HTR-8/SVneo (cell line): Measurements from ENCODE around the gene MIAT.

Source experiments
- DNase-seq: peaks from one replicate; pipeline ENCODE4 v3.0.0; 2011; ENCODE audit warnings: low spot score, mixed read lengths; ENCODE audit not compliant: insufficient read length
- FAIRE-seq: peaks from 2 replicates; lab custom pipeline; 2011; peaks lifted over from hg19 to GRCh38; lab: Jason Lieb, UNC

Gene MIAT

DNA sequence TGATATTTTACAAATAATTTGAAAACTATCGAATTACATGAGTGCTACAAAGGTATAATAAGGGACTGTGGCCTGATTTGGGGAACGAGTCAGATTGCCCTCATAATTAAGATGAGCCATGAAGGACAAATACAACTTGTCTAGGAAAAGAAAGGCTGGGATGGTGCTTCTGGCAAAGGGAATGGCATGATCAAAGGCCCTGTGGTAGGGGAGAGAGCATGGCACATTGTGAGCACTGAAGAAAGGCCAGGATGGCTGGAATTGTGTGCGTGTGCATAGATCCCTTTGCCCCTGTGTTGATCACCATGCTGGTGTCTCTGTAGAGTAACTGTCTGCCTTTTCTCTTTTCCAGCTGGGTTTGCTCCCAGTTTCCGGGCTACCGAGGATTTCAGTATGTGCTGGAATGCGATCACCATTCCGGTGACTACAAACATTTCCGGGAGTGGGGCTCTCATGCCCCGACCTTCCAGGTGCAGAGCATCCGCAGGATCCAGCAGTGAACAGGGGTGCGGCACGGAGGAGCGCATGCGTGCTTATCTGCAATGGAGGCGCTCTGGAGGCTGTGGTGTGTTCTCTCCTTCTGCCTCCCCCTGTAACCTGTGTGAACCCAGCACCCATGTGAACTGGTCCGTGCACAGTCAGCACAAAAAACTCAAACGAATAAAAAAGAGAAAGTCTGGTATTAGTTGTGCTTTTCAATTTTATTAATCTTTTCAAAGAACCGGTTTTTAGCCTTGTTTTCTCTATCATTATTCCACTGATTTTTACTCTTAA is 27.2 kb upstream of the MIAT start:
- no peak for FAIRE-seq
- DNase-seq, result no peak

DNA sequence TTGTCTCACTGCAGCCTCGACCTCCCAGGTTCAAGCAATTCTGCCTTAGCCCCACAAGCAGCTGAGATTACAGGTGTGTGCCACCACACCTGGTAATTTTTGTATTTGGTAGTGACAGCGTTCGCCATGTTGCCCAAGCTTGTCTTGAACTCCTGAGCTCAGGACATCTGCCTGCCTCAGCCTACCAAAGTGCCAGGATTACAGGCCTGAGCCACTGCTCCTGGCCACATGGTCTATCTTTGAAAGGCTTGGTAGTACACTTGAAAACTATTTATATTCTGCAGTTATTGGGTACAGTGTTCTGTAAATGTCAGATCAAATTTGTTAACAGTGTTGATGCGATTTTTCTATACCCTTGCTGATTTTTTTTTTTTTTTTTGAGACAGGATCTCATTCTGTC is 26.1 kb upstream of the MIAT start:
- FAIRE-seq (no peak), DNase-seq (no peak)

DNA sequence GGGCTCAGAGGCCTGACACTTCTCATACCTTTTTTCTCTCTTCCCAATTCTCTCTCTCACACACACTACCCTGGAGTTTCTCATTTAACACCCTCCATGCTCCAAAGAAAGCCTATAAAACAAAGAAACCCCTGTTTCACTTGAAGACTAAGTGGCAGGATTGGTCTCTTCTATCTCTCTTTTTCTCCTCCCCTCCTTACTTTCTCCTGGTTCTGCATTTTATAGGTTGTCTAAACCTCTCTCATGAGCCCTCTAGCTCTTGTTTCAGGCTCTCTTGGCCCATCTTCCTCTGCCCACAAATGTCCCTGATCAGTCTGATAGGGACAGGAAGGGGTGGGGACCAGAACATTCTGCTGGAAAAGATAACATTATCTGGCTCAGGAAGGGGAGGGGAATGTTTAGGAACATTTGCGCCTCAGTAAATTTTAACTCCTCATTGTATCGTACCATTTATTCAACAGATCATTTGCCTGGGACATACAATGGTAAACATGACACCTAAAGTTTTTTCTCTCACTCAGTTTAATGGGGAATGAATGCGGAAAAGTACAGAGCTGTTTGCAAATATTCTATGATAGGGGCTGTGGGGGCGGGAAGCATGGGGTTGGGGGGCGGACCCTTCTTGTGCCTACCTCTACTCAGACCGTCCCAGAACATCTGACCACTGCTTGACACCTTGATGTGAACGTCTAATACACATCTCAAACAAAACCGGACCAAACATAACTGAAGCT is 24.8 kb upstream of the MIAT start:
- DNase-seq (no peak), FAIRE-seq (no peak)

DNA sequence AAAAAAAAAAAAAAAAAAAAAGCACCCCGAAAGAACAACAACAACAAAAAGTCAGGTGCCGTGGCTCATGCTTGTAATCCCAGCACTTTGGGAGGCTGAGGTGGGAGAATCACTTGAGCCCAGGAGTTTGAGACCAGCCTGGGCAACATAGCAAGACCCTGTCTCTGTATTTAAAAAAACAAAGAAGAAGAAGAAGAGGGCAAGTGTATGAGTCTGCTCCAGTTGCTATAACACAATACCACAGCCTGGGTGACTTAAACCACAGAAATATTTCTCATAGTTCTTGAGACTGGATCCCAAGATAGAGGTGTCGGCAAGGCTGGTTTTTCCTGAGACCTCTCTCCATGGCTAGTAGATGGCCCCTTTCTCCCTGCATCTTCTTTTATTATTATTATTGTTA is 23.2 kb upstream of the MIAT start:
- no peak for DNase-seq
- FAIRE-seq, result no peak

DNA sequence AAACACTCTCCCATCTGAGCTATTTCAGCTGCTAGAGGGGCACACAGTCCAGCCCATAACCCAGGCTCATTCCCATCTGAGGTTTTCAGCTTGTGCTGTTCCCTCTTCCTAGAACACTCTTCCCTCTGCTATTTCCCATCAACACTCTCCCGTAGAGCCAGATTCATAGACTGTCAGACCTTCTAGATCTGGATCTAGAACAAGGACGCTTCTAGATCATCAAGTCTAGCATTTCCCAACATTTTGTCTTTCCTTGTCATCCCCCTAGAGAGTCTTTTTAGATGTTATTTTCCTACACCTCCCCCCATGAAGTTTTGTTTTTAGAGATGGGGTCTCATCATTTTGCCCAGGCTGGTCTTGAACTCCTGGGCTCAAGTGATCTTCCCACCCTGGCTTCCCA is 22.3 kb upstream of the MIAT start:
- FAIRE-seq, result no peak
- DNase-seq, result no peak

DNA sequence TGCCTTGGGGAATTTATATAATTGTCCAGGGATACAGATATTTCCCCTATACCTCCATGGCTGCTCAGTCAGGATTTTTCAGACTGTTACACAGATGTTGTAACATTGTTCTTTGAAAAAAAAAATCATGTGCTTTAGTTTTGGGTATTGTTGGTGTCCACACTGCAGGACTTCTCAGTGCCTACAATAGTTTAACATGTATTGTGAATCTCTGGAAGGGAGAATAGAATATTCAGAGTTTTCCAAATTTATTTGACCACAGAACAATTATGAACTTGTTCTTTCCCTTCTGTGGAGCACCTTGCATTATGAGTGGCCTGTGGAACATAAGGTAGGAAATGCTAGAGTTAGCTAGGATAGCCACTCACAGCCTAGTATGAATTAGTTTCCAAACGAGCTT is 21.1 kb upstream of the MIAT start:
- no peak for FAIRE-seq
- DNase-seq, result no peak

- FAIRE-seq, result no peak
- no peak for DNase-seq
Measured at GRCh38 chr22:26642465-26643417, 14.6 kb upstream of the MIAT start.

GRCh38 chr22:26643418-26644100 is 13.8 kb upstream of the MIAT start:
- FAIRE-seq (no peak), DNase-seq (no peak)

DNA sequence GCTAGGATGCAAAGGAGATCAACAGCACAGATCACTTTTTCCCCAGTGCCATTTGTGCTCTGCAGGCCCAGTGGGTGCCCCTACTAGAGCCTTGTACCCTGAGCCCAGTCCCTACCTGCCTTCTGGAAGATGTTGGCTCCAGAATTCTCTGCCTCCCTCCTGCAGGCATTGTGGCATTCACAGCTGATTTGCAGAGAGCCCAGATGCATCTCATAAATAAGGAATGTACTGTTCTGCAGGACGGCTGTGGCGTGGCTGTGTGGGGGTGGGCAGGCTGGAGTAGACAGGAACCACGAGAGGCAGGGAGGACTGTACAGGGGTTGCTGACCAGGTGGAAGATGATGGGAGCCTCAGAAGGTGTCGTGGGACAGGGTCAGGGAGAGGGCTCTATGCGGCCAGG is 11.2 kb upstream of the MIAT start:
- DNase-seq, result no peak
- no peak for FAIRE-seq

- DNase-seq, result no peak
- no peak for FAIRE-seq
Measured at GRCh38 chr22:26648011-26648497, 9.3 kb upstream of the MIAT start.

- DNase-seq, result no peak
Measured at GRCh38 chr22:26648528-26649388, 8.6 kb upstream of the MIAT start.

GRCh38 chr22:26650722-26651421 is 6.5 kb upstream of the MIAT start:
- DNase-seq (no peak), FAIRE-seq (no peak)

More at GRCh38 chr22:26648528-26649388, 8.6 kb upstream of the MIAT start:
- FAIRE-seq, result no peak

GRCh38 chr22:26651815-26652214 is 5.6 kb upstream of the MIAT start:
- no peak for DNase-seq
- FAIRE-seq, result no peak

DNA sequence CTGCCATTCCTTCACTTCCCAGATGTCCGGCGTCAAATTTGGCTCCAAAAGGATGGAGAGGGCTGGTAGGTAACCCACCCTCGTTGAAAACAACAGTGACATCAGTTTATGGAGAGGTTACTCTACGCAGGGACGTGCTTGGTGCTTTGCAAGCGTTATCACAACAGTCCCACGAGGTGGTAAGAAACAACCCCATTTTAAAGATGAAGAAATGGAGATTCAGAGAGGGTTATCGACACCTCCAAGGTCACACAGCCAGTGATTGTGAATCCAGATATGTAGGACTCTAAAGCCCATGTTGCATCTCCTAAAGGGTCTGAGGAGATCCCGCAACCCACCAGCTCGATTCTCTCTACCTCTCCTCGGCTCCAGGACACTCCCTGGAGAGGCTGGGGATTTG is 773 bp downstream of the MIAT start:
- DNase-seq (no peak), FAIRE-seq (no peak)

- DNase-seq, result peak; percentile 84
- FAIRE-seq, result no peak
Measured at GRCh38 chr22:26658671-26659478, 1.5 kb downstream of the MIAT start.

GRCh38 chr22:26660356-26660755 is 3.0 kb downstream of the MIAT start:
- FAIRE-seq (no peak), DNase-seq (no peak)

GRCh38 chr22:26660961-26661578 is 3.7 kb downstream of the MIAT start:
- DNase-seq (no peak), FAIRE-seq (no peak)
